Fibroblast of peridontal ligament (primary cell): Measurements from ENCODE around the gene IRF8.
"Not testable (repeated sequence)": the region's sequence is repeated elsewhere in the genome, so short reads cannot be mapped to it uniquely, and the experiment has no call there.

ENCODE experiments used
- DNase-seq: peaks from one replicate; pipeline ENCODE4 v3.0.0-alpha.2; 2010; ENCODE audit errors: extremely low read depth

IRF8 gene, protein sequence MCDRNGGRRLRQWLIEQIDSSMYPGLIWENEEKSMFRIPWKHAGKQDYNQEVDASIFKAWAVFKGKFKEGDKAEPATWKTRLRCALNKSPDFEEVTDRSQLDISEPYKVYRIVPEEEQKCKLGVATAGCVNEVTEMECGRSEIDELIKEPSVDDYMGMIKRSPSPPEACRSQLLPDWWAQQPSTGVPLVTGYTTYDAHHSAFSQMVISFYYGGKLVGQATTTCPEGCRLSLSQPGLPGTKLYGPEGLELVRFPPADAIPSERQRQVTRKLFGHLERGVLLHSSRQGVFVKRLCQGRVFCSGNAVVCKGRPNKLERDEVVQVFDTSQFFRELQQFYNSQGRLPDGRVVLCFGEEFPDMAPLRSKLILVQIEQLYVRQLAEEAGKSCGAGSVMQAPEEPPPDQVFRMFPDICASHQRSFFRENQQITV

DNA sequence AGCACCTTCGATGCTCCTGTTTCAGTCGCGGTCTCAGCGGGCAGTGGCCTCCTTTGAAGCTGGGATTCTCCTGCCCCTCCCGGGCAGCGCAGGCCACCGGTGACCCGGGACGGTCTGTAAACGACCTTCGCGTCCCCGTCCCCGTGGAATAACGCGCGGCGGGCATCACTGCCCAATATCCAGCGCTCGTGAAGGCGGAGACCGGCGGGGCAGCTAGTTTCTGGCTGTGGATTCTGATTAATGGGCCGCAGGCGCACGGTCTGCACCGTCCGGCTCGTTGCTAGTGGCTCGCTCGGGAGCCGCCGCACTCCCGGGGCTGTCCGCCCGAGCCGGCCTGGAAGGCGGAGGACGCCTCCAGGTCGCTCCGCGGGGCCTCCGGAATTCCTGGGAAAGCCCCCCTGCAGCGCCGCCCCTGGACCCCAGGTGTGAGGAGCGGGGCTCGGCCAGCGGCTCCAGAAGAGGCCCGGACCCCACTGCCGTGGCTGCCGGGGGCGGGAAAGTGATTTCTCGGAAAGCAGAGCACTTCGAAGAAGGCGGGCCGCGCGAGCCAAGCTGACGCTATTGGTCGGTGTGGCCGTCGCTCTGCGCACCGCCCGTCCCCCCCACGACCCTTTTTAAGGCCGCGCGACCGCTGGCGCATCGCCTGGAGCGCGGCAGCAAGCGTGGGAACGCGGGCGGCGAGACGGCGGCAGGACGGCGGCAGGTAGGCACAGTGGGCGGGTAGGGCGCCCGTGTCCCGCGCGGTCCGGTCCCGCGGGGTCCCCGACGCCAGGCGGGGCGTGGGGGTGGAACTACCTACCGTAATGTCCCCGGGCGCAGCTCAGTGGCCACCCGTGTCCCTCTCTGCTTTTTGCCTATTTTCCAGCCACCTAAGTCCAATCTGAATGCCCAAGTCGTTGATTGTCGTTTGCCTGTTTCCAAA, at the start of gene IRF8:
Gene IRF8 (plus strand): TSS at position 642 of the 922 bp plus-strand sequence. CDS start 3,854 bp downstream, outside the sequence.
- no peak for DNase-seq

DNA sequence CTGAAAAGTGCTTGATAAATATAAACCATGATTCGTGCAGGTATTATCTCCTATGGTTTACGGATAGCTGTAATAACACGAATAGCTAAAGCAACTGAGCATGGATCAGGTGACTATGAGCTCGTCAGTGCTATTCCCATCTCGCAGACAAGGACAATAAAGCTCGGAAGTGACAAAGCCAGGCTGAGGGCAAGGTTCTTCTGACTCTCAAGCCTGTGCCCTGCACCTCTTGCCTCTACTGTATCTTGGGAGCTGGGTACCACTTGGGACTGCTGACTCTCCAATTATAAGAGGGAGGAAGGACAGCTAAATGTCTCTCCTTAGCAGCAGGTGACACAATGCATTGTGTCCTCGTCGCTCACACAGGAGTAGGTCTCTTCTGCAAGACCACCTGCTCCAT, 49.6 kb upstream of the IRF8 start:
- DNase-seq, result no peak

DNA sequence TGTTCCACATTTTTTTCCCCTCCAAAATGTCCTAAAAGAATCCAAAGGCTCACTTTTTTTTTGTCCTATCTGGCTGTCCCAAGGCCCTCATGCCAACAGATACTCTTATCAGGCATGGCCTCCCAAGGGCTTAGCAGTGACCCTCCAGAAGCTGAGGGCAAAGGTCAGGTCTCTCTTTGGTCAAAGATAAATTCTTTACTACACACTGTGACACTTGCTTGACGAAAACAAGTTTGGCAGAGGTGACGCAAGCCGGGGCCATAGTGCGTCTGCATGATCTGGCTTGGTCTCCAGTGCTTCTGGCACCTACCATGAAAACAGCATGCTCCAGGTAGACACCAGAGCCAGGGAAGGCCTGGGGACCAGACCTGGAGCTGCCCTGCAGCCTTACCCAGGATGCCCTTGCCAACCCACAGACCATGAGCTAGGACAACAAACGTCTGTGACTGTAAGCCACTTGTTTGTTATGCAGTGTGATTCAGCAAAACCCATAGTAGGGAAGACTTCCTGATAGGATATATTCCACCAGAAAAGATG, 48.5 kb upstream of the IRF8 start:
- no peak for DNase-seq

DNA sequence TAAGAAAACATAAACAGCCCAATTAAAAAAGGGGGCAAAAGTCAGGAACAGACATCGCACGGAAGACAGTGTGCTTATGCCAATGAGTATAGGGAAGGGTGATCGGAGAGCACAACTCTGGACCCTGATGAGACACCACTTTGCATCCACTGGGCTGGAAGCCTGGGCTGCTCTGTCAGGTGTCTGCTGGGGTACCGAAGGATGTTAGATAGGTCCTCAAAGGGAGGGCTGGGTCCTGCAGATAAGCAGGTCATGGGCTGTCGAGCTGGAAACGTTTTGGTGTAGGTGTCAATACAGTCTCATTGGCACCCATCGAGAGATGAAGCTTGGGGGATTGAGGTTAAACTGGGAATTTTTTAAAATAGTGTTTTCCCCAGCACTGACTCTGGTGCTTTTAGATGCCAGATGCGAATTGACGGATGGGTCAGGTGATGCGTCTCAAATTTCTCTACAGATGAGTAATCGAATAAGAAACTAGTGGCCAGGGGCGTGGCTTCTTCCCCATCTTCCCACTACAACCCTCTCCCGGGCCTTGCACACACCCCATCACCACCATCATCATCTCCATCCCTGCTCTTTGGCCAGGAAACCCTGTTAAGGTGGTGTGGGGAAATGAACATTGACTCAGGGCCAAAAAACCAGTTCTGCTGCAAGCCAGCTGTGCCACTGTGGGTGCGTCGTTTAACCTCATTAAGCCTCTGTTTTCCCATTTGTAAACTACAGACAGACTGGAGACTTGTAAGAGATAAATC, 47.8 kb upstream of the IRF8 start:
- DNase-seq, result no peak

DNA sequence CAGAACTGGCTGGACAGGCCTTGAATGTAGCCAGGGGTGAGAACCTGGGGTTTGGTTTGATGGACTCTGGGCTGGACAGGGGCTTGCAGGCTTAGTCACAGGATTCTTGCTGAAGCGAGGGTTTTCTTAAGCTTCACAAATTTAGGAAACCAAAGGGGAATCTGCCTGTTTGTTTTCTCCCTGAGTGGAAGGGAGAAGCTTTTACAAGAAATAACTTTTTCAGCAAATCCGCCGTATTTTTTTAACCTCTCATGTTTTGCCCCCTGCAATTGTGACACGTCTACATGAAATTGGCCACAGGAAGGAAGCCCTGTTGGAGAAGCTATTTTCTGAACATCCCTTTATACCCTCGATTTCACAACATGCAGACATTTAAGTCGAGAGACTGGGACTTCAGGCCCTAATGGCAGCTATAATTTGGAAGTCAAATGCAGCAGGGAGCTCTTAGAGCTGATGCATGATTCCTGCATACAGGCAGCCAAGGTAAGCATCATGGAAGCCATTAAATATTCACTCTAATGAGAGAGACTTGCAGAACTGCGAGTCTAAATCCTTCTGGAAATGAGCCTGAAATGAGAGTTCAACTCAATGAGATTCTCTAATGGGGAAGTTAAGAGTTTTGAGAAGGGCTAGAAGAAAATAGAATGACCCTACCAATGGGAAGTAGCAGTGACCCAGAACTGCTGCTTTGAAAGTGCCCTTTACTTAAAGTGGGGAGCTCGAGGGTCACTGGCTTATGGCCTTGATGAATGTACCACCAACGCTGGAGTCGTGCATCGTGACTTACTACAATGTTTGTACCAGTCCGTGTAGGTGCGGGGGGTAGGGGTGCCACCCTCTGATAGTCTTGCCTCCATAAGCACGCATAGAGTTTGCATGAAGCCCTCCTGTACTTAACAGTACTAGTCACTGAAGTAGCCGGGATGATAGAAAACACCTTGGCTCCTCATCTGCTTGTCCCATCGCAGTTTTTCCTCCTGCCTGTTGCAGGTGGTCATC, 45.1 kb upstream of the IRF8 start:
- DNase-seq, result no peak

DNA sequence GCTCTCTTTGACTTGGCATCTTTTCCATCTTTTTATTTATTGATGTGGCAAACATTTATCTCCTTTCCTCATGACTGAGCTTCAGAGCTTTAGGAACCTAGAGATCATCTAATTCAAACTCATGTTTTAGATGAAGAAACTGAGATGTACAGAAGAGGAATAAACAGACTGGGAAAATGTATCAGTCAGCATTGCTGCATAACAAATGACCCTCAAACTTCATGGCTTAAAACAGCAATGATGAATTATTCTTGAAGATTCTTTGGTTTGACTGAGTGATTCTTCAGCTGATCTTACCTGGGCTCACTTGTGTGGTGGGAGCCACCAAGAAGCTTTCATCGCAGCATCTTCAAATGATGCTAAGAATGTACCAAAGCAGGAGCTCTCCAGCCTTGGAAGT, 44.0 kb upstream of the IRF8 start:
- no peak for DNase-seq

DNA sequence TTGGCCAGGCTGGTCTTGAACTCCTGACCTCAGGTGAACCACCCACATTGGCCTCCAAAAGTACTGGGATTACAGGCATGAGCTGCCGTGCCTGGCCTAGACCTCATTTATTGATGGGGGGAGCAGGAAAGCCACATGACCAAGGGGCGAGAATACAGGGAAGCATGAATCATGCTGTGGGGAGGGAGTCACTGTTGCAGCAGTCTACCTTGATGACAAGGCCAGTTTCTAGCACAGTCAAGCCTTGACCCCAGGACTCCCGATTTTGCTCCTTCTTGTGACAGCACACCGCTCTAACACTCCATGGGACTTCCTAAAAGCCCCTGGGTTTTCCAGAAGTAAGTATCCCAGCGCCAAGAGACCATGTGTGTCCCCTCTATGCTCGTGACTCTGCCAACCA, 42.9 kb upstream of the IRF8 start:
- no peak for DNase-seq

DNA sequence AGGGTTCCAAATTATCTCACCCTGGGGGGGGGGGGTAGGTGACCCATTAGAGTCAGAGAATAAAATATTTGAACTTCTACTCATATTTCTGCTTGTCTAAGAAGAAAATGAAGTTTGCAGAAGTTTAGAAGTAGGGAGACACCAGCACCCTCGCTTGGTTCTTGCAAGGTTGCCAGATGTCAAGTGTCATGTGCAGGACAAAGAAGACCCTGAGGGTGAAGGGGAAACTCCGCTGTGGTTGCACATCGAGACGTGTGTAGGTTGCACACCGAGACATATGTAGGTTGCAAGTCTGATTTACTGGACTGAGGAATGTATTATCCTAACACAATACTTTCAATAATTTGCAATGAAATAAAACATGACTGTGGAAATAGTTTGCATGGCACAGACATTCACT, 42.4 kb upstream of the IRF8 start:
- DNase-seq, result no peak

DNA sequence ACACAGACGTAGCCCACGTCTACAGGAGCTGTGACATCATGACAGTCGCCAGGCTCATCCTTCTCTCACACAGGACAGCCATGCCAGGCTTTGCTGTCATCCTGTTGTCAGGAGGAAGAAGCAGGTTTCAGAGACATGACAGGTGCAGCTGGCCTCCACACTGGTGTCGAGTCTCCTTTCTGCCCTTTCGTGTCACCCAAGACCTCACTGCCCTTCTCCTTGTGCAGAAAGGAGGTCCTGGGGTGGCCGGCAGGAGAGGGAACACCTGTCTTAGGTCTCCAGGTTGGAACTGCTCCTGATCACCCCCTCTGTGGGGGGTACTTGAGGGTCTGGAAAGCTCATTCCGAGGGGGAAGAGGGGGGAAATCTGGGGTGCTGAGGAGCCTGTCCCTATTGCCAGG, 41.6 kb upstream of the IRF8 start:
- DNase-seq, result no peak

DNA sequence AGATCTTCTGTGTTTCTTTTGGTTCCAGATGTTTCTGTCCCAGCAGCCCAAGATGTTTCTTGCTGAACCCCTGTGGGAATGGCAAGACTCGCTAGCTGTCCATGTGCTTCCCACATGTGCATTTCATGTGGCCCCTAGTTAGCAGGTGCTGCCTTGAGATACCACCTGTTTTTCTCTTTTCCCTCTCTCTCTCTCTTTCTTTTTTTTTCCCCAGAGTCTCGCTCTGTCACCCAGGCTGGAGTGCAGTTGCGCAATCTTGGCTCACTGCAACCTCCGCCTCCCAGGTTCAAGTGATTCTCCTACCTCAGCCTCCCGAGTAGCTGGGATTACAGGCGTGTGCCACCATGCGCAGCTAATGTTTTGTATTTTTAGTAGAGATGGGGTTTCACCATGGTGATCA, 40.4 kb upstream of the IRF8 start:
- not testable (repeated sequence) for DNase-seq

DNA sequence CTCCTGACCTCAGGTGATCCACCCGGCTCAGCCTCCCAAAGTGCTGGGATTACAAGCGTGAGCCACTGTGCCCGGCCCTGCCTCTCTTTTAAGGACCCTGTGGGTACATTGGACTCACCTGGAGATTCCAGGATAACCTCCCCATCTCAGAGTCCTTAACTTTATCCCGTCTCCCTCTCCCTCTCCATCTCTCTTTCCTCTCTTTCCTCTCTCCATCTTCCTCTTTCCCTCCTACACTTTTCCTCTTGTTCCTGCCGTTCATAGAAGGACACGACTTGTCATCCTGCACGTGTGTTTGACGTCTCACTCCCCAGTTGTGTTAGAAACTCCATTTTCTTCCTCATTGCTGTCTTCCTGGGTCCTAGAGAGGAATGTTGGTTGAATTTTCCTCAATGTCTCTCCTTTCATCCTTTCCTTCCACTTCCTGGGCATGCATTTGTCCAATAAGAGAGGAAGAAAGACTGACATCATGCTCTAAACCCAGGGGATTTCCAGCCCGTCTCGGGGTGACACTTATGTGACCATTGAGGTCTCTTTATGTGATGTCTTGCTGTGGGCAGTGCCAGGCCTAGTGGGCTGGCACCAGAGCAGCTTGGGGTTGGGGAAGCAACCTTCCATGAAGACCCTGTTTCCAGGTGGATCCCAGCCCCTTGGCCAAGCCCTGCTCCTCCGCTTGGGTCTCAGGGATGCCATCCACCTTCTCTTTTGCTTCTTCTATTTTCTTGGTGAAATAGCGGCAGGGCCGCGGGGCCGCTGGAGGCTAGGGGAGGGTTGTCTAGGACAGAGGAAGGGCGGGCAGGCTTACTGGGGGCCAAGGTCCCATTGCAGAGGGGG, 39.8 kb upstream of the IRF8 start:
- no peak for DNase-seq

DNA sequence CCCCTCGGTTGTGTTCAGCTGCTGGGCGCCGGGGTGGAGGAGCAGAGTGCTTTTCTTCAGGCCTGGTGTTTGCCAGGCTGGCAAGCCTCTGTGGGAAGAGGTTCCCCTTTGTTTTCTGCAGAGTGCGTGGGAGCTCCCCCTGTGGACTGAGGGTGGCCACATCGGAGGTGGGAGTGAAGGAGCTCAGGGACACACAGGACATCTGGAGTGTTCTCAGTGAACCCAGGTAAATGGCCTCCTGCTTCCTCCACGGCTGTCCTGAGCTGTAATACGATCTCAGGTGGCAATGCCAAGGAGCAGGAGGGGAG, 39.2 kb upstream of the IRF8 start:
- no peak for DNase-seq

DNA sequence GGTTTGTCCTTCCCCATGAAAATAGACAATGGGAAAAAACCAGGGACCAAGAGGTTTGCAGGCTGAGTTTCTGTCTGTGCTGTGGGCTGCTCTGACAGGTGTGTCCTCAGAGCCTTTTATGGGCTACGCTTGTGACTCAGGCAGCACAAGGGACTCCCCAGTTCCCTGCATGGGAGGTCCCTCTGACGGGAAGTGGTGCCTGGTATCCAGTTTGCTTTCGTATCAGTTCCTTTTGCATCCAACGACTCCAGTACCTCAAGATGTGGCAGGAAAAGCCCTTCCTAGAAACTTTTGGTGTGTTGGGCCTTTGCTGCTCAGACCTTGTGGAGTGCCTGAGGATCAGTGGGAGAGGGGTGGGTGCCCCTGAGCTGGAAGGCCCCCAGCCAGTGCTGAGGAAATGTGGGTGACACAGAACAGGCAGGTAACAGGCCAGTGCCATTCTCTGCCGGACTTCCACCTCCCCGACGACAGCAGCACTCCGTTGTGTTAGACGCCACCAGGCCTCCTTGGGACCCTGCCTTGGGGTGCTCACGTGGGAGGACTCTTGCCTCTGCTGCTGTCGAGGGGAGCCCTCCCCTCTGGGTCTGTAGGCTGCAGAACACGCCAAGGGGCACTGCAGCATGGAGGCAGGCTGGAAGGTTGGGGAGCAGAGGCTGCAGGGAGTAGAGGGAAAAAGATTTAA, 38.4 kb upstream of the IRF8 start:
- no peak for DNase-seq

DNA sequence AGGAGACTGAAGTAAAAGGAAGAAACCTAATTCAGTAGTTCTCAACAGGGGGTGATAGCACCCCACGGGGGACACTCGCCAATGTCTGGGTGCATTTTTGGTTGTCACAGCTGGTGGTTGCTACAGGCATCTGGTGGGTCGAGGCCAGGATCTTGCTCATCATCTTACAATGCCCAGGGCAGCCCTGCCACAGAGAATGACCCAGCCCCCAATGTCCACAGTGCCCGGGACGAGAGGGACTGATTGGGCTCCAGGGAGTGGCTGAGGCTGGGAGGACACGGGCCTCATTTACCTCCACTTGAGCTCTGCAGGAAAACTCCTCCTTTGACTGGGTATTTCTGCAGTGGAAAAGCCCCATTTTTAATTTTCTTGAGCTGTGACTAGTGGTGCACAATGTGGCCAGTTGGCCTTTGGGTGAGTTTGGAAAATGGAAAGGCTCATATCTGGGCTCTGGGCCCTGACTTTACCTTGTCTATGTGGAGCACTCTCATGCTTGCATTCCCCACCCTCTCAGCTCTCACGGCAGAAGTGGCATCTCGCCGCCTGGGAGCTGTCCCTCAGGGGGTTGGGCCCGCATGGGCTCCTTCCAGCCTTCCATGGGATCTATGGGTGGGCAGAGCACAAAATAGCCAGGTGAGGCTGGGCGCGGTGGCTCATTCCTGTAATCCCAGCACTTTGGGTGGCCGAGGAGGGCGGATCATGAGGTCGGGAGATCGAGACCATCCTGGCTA, 37.7 kb upstream of the IRF8 start:
- no peak for DNase-seq

DNA sequence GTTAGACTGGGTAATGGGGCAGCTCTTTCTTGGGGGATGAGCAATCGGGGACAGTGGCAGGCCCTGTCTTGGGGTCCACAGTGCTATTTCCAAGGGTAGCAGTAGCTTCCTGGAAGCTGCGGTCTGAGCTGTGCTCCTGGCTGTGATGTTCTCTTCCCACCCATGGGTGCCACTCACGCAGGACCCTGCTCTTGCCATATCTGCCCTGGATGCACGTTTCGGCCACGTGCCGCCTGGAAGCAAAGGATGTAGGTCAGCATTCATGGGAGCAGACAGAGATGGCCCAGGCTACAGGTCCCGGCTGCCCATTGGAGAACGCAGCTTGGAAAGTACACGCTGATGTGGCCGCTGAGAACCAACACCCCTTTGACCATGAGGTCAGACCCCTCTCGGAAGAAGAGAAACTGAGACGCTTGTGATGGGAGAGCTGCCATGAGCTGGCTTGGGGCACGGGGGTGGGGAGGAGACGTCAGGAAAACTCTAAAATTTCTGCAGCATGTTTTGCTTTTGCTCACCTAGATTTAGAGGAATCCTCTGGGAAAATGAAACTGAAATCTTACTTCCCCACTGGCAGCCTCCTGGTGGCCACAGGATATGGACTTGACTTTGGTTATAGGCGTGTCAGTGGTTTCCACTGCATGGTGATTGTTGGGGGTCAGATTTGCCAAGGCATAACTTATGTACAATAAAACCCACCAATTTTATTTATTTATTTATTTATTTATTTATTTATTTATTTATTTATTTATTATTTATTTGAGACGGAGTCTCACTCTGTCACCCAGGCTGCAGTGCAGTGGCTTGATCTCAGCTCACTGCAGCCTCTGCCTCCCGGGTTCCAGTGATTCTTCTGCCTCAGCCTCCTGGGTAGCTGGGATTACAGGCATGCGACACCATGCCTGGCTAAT, 36.2 kb upstream of the IRF8 start:
- DNase-seq, result no peak

DNA sequence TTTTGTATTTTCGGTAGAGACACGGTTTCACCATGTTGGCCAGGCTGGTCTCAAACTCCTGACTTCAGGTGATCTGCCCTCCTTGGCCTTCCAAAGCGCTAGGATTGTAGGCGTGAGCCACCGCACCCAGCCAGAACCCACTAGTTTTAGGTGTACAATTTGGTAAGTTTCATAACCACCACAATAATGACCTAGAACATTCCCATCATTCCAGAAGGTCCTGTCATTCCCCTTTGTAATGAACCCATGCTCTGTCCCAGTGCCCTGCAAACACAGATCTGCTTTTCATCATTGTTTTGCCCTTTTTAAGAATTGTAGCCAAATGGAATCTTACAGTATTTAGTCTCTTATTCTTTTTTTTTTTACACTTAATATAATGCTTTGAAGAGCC, 35.6 kb upstream of the IRF8 start:
- DNase-seq, result no peak

DNA sequence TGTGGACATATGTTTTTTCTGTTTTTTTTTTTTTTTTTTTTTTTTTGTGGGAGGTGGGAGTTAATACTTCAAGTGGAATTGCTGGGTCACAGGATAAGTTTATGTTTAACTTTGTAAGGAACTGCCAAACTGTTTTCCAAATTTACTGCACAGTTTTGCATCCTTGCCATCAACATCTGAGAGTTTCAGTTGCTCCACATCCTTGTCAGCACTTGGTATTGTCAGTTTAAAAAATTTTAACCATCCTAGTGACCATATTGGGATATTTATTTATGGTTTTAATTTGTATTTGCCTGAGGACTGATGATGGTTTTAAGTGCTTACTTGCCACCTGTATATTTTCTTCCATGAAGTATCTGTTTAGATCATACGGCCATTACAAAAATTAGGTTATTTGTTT, 34.0 kb upstream of the IRF8 start:
- no peak for DNase-seq

DNA sequence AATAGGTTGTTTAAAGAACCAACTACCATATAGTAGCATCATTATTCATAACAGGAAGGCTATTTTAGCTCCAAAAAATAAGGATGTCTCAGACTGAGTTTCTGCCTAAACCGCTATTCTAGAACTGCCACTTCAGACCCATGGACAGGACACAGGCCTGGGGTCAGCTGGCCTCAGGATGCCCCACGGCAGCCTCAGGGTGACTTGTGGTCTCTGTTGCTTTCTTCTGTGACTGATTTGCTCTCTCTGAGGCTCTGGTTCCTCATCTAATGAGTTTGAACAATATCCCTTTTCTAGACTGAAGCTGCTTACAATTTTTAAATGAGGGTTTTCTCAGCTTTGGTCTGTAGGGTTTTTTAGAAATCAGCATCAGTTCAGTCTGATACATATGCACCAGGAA, 31.8 kb upstream of the IRF8 start:
- DNase-seq, result no peak
